CD4-positive, alpha-beta T cell treated with Interleukin-6 for 4 hours (primary cell): ENCODE results near the gene RSBN1.
"Not testable (repeated sequence)": the region's sequence is repeated elsewhere in the genome, so short reads cannot be mapped to it uniquely, and the experiment has no call there.

Experiments
- DNase-seq: peaks from one replicate; pipeline ENCODE4 v3.0.0-alpha.2; 2020; ENCODE audit warnings: mixed read lengths

Gene RSBN1

DNA sequence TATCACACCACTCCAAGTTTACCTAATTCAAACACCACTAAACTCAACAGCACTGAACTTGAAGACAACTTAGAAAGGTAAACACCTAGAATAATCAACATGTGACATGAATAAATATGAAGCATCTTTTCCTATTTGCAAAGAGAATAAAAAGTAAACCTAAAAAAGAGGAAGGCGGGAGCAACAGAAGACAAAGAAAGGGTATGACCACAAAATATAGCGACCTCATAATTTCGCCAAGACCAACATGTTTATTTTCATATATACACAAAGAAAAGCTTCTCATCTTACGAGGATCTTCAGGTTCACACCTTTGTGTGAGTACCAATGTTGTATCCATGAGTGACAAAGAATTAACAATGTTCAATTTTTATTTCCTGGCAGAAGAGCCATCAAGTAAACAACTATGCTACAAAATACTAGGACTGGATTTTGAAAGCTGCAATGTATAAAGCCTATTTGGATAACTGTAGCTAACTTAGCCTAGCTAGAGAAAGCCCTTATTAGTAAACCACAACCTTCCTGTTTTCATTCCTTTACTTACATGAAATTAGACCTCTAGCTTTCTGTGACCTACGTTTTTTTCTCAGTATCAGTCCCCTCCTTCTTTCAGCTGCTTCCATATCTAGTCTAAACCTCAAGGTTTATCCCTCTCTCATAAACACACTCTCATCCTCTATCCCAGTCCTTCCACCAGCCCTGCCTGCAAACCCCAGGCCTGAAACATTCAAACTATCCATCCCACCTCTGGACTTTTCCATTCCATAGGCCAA is 31.7 kb downstream of the RSBN1 start:
- DNase-seq: no peak

DNA sequence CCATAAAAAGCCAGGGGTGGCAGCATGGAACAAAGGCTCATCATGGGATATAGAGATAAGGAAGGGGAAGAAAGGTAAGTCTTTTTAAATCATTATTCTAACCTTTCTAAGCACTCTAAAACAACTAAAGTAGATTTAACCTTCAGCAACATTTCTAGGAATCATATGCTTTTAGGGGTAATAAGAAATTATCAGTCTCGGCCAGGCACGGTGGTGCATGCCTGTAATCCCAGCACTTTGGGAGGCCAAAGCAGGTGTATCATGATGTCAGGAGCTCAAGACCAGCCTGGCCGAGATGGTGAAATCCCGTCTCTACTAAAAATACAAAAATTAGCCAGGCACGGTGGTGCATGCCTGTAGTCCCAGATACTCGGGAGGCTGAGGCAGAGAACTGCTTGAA is 32.7 kb downstream of the RSBN1 start:
- no peak for DNase-seq

DNA sequence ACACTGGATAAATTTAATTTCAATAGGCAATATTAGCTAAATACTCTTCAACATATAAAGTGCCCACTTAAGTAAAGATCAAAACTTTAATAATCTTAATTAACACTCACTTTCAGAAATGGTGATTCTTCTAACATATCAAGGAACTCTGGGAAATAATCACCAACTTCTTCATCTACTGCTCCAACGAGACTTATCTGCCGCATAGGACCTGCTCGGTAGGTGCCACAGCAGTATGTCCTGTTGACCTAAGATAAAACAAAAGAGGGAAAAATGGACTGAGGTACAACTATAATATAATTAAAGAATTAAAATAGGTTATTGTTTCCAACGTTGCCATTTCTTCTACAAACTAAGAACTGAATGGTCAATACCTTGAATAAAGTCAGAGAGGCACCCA is 34.7 kb downstream of the RSBN1 start:
- DNase-seq: no peak

DNA sequence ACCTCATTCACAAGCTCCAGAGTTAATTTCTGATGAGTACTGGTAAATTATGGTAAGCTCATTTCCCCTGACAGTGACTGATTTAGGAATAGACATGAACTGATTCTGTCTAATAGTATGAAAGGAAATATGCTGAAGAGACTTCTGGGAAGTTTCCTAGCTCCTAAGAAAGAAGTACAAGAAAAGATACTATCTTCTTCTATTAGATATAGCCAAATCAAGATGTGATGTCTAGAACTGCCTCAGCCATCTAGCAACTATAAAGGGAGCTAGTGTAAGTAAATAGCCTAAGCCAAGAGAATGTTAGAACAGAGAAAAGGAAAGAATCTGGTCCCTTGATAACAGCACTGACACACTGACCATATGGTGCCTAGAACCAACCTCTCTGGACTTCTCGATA is 42.2 kb downstream of the RSBN1 start:
- no peak for DNase-seq

DNA sequence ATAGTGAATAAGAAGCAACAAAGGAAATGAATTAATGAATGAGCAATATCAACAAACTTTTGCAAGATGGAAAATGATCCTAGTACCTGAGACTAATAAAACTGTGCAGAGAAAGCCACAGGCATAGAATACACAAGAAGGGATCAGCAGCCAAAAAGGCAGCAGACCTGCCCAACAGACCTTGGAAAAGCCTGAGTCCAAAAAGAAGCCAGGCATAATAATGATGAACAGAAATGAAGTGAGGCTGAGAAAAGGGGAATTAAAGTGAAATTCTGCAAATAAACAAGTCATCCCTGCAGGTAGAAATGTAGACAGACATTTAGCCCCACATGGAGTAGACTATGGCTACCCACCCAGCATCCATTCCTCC is 42.7 kb downstream of the RSBN1 start:
- no peak for DNase-seq

DNA sequence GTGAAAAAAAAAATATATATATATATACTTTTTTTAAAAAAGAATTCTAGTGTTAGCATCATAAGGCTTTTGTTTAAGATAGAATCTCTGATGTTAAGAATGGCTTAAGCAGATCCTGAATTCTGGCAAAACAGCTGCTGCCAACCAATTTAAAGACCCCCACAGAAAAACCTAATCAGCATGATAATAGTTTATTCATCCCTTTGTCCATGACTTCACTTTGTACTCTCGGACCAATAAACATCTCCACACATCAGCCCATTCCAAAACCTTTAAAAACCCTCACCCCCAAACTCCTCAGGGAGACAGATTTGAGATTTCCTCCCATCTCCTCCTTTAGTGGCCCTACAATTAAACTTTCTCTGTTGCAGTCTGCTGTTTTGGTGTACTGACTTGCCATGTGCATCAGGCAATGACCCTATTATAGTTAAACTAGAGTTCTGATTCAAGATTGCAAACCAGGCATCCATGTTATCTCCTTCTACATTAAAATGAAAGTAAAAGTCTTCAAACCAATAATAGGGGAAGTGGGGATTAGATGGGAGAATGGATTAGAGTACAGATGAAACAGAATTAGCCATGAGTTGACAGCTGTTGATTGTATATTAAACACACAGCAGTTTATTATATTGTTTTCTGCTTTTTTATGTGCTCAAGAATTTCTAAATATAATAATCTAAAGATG is 43.2 kb downstream of the RSBN1 start:
- DNase-seq: no peak

DNA sequence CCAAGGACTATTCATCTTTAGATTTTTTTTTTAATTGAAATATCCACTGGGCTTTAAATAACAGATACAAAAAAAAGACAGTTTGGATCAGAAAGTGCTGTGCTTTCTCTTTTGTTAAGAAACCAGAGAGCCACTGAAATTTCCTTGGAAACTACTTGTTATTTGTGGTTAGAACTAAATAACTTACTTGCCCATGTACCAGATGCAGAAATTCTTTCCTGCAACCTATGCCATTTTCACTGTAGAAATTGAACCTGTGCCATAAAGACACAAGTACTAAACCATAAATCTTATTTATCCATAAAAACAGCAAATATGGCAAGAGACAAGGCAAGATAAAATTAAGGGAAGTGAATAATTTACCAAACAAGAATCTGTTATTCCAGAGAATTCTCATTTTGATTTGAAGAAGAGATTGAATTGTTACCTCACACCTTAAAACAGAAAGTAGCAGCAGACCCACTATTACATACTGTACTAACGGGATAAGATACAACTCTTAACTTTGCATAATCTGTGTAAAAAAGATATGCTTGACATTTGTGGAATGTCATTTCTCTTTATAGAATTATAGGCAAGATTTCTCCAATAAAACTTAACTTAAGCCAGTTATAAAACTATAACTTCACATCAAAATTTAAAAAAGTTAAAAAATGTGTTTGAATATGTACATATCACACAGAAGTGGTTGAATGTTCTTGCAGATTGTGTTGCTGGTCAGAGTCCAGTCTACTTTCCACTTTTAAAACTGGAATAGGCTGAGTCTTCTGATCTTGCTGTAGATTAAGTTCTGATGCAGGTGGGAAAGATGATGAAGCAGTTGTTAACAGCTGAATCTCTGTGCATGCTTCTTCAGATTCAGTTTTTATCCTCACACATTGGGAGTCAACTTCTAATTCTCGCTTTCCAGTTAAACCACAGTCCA is 46.7 kb downstream of the RSBN1 start:
- DNase-seq: no peak

DNA sequence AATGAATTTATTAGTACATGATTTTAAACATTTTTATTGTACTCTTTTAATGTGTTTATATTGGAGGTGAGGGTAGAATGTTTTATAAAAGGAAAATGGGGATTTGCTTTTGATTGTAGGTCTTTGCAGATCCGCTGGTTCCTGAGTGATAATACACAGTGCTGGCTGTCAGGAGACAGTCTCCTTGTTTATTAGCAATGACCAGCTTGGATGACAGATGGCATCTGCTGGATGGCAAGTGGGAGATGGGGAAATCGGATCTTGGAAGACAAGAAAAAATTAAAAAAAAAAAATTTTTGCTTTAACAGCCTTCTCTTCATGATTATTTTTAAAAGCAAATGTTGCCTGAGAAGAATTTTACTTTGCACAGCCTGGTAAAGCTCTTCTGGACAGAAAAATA is 48.6 kb downstream of the RSBN1 start:
- DNase-seq: no peak

DNA sequence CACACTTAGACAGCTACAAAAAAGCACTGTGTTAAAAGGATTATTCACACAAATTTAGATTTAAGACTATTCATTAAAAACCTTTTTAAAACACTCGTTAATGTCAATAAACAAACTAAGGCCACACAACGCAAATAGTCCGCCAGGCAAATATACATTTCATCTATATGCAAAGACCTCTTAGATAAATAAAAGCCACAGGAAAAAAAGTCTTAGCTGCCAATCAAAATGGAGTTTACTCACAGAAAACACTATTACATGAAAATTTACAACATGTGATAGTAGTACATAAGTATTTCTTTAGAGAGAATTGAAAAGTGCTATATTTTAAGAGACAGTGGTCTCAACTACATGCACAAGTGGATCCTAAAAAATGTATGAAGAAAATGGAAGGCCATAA is 50.3 kb downstream of the RSBN1 start:
- DNase-seq: no peak

DNA sequence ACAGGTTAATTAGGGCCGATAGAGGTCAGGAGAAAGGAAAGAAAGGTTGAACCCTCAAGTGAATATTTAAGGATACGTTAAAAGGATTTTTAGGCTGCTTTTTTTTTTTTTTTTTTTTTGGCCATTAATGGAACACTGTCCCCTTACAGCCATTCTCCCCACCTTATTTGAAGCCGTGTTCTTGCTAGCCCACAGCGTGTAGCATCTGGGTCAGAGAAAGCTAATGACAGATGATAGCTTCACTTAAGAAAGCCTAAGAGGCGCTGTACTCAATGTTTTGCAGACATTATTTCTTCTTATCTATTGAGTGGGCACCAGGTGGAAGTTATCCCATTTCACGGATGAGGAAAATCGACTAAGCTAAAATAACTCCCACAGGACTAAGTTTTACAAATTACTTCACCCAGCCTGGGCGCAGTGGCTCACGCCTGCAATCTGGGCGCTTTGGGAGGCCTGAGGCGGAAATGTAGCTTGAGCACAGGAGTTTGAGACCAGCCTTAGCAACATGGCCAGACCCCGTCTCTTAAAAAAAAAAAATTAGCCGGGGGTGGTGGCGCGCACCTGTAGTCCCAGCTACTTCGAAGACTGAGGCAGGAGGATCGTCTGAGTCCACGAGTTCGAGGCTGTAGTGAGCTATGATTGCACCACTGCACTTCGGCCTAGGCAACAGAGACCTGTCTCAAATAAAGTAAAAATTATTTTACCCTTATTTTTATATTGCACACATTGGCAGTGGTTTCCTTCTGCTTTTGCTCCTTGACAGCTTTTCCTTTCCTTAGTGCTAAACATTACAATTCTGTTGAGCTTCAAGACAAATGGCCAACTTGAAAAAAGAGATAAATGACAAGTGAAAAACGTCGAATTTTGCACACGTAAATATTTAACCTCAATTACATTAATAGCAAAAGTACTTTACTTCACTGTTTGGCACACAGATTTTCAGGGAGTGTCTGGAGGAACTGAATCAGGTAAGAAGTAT is 51.9 kb downstream of the RSBN1 start:
- no peak for DNase-seq

DNA sequence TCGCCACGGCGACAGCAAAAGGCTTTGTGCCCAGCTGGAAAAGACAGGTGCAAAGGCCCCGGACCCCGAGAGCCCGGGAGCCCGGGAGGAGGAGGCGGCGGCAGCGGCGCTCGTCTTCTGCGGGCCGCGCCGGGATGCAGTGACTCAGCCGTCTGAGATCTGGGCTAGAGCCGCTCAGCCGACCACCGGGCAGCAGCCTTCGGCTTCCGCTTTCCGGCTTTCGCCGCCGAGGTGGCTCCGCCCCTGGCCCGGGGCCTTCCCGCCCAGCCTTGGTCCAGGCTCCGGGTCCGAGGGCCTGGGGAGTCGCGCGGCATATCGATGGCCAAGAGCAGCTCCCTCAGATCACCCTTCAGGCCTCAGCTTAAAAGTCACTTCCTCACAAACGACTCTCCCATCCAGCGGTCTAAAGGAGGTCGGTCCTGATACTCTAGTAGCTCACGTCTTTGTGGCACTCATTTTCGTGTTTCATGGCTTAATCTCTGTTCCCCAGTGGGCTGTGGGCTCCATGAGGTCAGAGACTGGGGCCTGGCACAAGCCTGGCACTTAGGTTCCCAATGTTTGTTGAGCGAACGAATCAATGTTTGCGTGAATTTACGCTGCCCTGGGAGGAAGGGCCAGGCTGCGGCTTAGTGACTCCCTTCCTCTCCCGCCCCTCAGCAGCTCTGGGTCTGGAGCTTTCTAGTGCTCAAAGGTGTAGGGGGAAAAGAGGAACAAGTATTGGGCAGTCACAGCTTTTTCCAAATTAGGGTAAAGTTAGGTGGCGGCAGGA is 52.8 kb downstream of the RSBN1 start, which contains the start of gene PHTF1:
Gene PHTF1 (minus strand): TSS at position 154 of the 769 bp plus-strand sequence. CDS start 783 bp downstream, outside the sequence.
- peak; percentile 69 for DNase-seq

DNA sequence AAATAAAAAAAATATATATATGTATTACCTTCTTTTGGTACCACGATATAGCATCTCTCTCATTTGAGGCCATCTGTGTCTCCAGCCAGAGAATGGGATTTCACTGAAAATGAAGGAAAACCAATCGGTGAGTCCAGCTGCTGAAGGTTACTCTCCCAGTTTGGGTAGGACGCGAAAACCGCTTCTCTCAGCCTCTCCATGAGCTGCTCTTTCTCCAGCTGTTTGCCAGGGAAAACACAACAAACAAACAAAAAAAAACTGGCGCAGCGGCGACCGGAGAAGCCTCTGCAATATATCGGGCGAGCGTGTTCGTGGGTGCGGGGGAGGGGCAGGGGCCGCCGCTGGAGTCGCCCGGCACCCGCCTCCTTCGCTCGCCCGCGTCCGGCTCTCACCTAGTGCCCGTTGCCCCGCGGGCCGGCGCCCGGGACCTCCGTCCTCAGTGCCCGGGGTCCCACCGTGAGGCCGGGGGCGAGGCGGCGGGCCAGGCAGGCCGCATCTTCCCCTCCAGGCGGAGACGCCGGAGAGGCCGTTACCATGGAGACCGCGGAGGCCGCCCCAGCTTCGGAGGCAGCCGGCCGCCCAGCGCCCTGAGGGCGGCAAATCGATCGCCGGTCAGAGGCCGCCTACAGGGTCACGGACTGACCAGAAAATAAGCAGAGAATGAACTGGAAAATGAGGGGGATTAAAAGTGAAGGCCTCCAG is 53.5 kb downstream of the RSBN1 start:
- DNase-seq: peak; percentile 61

DNA sequence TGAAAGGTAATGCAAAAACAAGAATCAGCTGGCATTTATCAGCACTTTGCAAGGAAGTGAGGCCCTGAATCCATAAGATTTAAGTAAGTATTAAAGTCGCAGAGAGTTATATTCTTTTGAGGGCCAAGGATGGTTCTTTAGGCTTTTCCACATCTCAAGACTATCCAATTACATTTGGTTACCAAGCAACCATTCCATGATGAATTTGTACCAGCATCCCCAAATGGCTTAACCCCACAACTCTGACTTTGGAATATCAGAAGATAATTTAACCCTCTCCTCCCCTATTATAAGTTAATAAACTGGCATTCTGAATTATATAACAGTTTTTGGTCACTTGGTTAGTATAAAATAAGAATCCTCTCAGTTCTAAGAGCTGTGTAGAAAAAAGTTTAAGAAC is 55.8 kb downstream of the RSBN1 start:
- no peak for DNase-seq

DNA sequence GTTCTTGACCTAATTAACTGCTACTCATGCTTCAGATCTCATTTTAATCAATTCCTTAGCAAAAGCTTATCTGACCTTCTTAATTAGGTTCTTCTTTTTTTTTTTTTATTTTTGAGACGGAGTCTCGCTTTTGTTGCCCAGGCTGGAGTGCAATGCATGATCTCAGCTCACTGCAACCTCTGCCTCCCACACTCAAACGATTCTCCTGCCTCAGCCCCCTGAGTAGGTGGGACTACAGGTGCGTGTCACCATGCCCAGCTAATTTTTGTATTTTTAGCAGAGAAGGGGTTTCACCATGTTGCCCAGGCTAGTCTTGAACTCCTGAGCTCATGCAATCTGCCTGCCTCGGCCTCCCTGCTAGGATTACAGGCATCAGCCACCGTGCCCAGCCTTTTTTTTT is 58.9 kb downstream of the RSBN1 start:
- DNase-seq: not testable (repeated sequence)

DNA sequence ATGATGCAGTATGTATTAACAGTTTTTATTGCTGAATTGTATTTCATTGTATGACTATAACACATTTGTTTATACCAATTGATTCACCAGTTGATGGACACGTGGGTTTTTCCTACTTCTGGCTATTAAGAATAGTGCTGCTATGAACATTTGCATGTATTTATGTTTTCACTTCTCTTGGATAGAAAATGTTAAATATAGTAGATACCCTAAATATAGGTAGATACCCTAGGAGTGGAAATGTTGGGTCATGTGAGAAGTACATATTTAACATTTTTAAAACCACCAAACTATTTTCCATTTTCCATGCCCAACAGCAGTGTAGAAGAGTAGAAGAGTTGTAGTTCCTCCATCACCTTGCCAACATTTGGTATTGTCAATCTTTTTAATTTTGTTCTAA is 60.8 kb downstream of the RSBN1 start:
- DNase-seq: no peak

DNA sequence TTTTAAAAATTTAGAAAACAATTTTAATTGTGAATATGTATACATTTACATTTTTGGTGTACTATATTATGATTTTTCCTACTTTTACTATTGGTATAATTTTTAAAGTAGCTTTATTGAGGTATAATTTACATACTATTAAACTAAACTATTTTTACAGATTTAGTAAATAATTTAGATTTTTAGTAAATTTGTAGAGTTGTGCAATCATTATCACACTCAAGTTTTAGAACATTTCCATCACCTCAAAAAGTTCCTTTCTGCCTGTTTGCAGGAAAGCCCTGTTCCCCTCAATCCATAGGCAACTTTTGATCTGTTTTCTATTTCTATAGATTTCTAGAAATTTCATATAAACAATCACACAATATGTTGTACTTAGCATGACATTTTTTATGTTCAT is 61.2 kb downstream of the RSBN1 start:
- no peak for DNase-seq

DNA sequence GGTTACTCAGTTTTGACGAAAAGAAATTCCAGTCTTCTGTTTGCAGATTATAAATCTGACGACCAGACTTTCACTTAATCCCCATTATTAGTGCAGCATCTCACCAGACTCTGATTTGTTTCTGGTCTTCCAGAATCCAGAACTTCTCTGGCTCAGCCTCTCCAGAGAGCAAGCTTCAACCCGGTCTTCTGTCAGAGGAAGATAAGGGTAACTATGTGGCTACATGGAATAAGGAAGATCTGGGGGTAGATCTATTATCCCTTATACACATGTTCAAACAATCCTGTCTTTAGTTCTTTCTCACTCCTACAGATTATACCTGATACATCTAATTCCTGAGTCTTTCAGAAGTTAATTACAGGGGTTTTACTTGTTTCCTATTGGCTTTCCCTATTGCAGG is 62.9 kb downstream of the RSBN1 start:
- no peak for DNase-seq

DNA sequence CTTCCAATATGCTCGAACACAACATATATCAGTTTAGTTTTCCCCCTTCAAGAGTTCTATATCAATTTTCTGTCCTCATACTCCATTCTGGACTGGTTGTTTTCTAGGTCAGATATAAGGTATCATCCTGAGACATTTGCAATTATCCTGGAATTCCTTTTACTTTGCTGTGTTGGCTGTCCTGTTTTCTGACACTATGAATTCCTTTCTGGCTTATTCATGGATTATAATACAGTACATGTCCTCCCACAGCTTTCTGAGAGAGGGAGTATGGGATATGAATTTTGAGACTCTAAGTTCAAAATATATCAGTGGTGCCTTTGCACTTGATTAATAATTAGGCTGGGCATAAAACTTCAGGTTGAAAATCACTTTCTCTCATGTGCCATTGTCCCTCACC is 64.9 kb downstream of the RSBN1 start:
- no peak for DNase-seq

DNA sequence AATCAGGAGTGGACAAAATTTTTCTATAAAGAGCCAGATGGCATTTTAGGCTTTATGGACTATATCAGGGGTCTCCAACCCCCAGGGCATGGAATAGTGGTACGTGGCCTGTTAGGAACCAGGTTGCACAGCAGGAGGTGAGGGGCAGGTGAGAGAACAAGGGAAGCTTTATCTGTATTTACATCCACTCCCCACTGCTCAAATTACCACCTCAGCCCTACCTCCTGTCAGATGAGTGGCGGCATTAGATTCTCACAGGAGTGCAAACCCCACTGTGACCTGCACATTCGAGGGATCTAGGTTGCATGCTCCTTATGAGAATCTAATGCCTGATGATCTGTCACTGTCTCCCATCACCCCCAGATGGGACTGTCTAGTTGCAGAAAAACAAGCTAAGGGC is 66.9 kb downstream of the RSBN1 start:
- DNase-seq: no peak

DNA sequence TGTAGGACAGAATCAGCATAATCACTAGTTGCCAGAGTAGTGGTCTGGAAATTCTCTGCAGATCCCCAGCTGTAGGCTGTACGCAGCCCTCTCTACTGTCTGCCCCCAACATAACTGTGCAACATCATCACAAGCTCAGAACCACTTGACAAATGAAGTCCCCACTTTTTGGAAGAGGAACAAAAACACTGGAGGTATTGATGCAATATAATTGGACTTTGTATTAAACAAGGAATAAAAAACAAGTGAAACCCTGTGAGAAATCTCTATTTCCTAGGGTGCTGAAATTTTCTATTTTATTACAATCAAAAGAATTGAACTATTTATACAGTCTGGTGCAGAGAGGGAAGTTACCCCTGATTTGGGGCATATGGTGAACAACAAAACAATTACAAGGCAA is 68.2 kb downstream of the RSBN1 start:
- DNase-seq: no peak

DNA sequence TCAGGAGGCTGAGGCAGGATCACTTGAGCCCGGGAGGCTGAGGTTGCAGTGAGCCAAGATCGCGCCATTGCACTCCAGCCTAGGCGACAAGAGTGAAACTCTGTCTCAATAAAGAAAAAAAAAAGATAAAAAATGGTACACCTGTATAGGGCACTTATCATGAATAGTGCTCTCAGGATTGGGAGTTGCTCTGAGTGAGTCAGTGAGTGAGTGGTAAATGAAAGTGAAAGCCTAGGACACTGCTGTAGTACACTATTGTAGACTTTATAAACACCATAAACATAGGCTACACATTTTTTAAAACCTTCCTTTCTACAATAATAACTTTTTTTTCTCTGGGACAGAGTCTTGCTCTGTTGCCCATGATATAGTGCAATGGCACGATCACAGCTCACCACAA is 69.8 kb downstream of the RSBN1 start:
- DNase-seq: no peak
